Cardiac fibroblast (primary cell): ENCODE measurements around the gene ALDH6A1.
A peak's percentile ranks its signal among the peaks of the same experiment; 100 is the strongest.

Source experiments
- DNase-seq, 2 donors: peaks; one replicate each; pipeline versions ENCODE4 v3.0.0 to v3.0.0-alpha.2; 2010; ENCODE audit warnings: low read depth in 2 of 2
- H3K4me3 ChIP-seq, 2 donors: replicated peaks in 1 of 2; 1 replicate in 1 of 2; 2 replicates in 1 of 2; pipeline ENCODE4 v1.5.1; 2011; ENCODE audit warnings: low read depth in 2 of 2, low read length in 2 of 2, mild to moderate bottlenecking in 2 of 2, moderate library complexity in 1 of 2
- TF ChIP-seq, protein P1 (sequence below): IDR thresholded peaks from one replicate; pipeline ENCODE4 v1.5.1; 2011; ENCODE audit warnings: low read depth, mild to moderate bottlenecking, low read length, inconsistent platforms

Gene ALDH6A1

GRCh38 chr14:74105381-74105780, 21.1 kb upstream of the ALDH6A1 start:
- TF ChIP-seq, protein P1, sequence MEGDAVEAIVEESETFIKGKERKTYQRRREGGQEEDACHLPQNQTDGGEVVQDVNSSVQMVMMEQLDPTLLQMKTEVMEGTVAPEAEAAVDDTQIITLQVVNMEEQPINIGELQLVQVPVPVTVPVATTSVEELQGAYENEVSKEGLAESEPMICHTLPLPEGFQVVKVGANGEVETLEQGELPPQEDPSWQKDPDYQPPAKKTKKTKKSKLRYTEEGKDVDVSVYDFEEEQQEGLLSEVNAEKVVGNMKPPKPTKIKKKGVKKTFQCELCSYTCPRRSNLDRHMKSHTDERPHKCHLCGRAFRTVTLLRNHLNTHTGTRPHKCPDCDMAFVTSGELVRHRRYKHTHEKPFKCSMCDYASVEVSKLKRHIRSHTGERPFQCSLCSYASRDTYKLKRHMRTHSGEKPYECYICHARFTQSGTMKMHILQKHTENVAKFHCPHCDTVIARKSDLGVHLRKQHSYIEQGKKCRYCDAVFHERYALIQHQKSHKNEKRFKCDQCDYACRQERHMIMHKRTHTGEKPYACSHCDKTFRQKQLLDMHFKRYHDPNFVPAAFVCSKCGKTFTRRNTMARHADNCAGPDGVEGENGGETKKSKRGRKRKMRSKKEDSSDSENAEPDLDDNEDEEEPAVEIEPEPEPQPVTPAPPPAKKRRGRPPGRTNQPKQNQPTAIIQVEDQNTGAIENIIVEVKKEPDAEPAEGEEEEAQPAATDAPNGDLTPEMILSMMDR = no peak
- H3K4me3 ChIP-seq = no peak overlapping the region
- DNase-seq = no peak

DNA sequence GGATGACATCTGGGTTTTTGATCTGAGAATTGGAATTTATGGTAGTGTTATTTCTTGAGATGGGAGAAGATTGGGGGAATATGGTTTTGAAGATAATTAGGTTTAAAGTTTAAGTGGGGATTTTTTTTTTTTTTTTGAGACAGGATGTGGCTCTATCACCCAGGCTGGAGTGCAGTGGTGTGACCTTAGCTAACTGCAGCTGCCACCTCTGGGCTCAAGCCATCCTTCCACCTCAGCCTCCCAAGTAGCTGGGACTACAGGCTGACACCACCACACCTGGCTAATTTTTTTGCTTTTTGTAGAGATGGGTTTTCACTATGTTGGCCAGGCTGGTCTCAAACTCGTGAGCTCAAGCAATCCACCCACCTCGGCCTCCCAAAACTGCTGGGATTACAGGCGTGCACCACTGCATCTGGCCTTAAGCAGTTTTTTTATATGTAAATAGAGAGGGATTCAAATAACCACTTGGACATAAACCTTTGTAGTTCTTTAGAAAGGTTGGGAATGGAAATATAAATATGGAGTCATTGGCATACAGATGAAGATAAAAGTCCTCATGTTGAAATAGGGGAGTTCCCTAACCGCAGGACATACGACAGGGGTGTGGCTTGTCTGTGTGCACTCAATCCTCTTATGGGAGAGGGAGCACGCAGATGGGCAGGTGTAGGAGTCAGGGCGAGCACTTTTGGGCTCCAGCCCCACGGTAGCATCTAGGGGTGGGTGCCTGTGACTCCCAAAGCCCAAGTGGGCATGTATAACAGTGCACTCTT, 5.2 kb upstream of the ALDH6A1 start:
- TF ChIP-seq, protein P1 = no peak
- no peak overlapping the region for H3K4me3 ChIP-seq
- no peak for DNase-seq

DNA sequence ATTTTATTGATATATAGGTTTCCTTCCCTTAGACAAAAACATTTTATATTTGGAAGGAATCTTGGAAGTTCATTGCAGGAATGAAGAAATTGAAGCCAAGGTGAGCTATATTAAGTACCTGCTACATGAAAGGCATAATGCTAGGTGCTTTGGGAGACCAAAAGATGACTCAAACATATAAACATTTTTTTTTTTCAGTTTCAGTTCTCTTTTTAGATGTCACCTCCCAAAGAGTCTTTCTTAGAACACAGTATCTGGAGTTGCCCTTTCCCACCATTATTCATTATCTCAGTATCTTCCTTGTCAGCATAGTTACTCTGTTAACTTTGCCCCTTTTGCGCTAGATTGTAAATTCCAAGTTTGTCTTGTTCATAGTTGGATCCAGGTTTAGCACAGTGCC, 1.6 kb upstream of the ALDH6A1 start:
- TF ChIP-seq, protein P1 = no peak
- H3K4me3 ChIP-seq = peak overlapping the region in 1 of 2 donors; percentile 87

DNA sequence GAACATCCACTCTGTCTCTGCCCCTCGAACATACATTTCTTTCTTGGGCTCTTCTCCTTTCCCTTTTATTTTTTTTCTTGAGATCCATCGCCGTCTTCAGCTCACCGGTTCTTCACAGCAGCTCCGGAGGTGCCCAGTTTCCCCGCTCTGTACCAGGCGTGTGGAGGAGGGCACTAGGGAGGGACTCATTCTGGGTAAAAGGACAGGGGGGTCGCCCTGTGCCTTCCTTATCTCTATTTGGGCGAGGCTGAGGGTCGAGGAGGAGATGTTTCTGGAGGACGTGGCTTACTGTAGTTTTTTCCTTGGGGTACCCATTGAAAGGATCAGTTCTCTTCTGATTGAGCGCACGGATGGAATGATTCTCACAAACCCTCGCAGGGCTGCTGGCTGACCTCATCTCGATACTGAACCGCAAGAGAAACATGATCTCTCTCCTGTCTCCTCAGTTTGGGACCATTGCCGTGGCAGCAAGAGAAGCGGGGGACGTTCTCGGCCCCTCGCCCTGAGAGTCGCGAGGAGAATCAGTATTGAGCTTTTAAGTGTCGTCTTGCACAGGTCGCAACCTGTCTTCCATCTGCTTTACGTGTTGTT, 889 bp upstream of the ALDH6A1 start:
- peak overlapping the region; percentile 74 to 87 for H3K4me3 ChIP-seq
- peak; percentile 22 to 44 for DNase-seq
- TF ChIP-seq, protein P1 = no peak

More for the DNA sequence above, 1.6 kb upstream of the ALDH6A1 start:
- no peak for DNase-seq

- no peak for DNase-seq
Measured at GRCh38 chr14:74083784-74084276, 423 bp downstream of the ALDH6A1 start.

GRCh38 chr14:74083161-74083560, 1.1 kb downstream of the ALDH6A1 start:
- TF ChIP-seq, protein P1 = no peak
- H3K4me3 ChIP-seq = no peak overlapping the region
- no peak for DNase-seq

More at GRCh38 chr14:74083784-74084276, 423 bp downstream of the ALDH6A1 start:
- peak overlapping the region; percentile 84 to 92 for H3K4me3 ChIP-seq
- TF ChIP-seq, protein P1 = no peak
